PC-9 (cell line): ENCODE data around the gene ZFAND3. TPM values are rescaled to one million over a fixed set of nuclear protein-coding genes. Genes with fewer than 3 reads are reported as not detected.

Source experiments
- BruUV-seq: library from RNA; stranded (reverse); fragments of 400-500 nt; replicated peaks from 2 replicates; lab custom pipeline; 2021; lab: Mats Ljungman, UMichigan
- CTCF ChIA-PET: fragments of 300-600 bp; sonication (Branson Sonifier 250); formaldehyde crosslinking; loops from one replicate; lab custom pipeline; 2022; ENCODE audit warnings: antibody characterized with exemption; lab: Charles Lee
- POLR2A ChIA-PET: fragments of 300-600 bp; sonication (Branson Sonifier 250); formaldehyde crosslinking; loops from one replicate; lab custom pipeline; 2022; ENCODE audit warnings: antibody characterized with exemption; ENCODE audit not compliant: unreplicated experiment; lab: Charles Lee
- DNase-seq, 2 experiments: peaks; one replicate each; pipeline versions ENCODE4 v3.0.0 to v3.0.0-alpha.2; 2015 to 2022; ENCODE audit warnings: mixed read lengths in 1 of 2
- H2AFZ ChIP-seq: fragments of 200-600 bp; sonication (generic); 2 replicates; pipeline ENCODE4 v1.8.1; 2017; ENCODE audit warnings: antibody characterized with exemption
- H3F3A ChIP-seq: fragments of 200-600 bp; sonication (generic); 2 replicates; pipeline ENCODE4 v1.8.1; 2017; ENCODE audit warnings: antibody characterized with exemption, mild to moderate bottlenecking, low read depth; ENCODE audit not compliant: insufficient read depth
- H3K27ac ChIP-seq: fragments of 200-600 bp; sonication (generic); 2 replicates; pipeline ENCODE4 v1.6.1; 2016; ENCODE audit warnings: mixed run types
- H3K27me3 ChIP-seq: fragments of 200-600 bp; sonication (generic); 2 replicates; pipeline ENCODE4 v1.6.1; 2016; ENCODE audit warnings: low read depth, mixed run types; ENCODE audit not compliant: insufficient read depth
- H3K36me3 ChIP-seq: fragments of 200-600 bp; sonication (generic); 2 replicates; pipeline ENCODE4 v1.6.1; 2016; ENCODE audit warnings: low read depth, mixed run types
- H3K4me1 ChIP-seq: fragments of 200-600 bp; sonication (generic); replicated peaks from 2 replicates; pipeline ENCODE4 v1.6.1; 2016; ENCODE audit warnings: mixed run types; ENCODE audit not compliant: insufficient read depth
- H3K4me2 ChIP-seq: fragments of 200-600 bp; sonication (generic); 2 replicates; pipeline ENCODE4 v1.6.1; 2017; ENCODE audit warnings: mixed run types
- H3K4me3 ChIP-seq: fragments of 200-600 bp; sonication (generic); 2 replicates; pipeline ENCODE4 v1.6.1; 2016; ENCODE audit warnings: mixed run types
- H3K79me2 ChIP-seq: fragments of 200-600 bp; sonication (generic); 2 replicates; pipeline ENCODE4 v1.6.1; 2017; ENCODE audit warnings: low read depth, mixed run types
- H3K9me2 ChIP-seq: fragments of 200-600 bp; sonication (generic); 2 replicates; pipeline ENCODE4 v1.8.1; 2017; ENCODE audit warnings: mild to moderate bottlenecking; ENCODE audit not compliant: insufficient read depth
- H3K9me3 ChIP-seq: fragments of 200-600 bp; sonication (generic); 2 replicates; pipeline ENCODE4 v1.8.1; 2016; ENCODE audit warnings: low read depth; ENCODE audit not compliant: insufficient read depth
- H4K20me1 ChIP-seq: fragments of 200-600 bp; sonication (generic); 2 replicates; pipeline ENCODE4 v1.8.1; 2017; ENCODE audit not compliant: insufficient read depth
- EZH2 ChIP-seq: fragments of 200-600 bp; sonication (generic); IDR thresholded peaks from 2 replicates; pipeline ENCODE4 v1.8.0; 2017; ENCODE audit warnings: antibody characterized with exemption, low read depth
- intact Hi-C: fragments of 100-400 bp; cut with micrococcal nuclease; formaldehyde crosslinking; loops from one replicate; pipeline ENCODE4 v1.10.0; 2022; ENCODE audit not compliant: unreplicated experiment
- total RNA-seq: library from RNA; stranded (reverse); gene quantifications from 2 replicates; pipeline ENCODE4 v1.2.3, GENCODE V29; 2021
- TF ChIP-seq, protein P1 (sequence below): fragments of 200-600 bp; sonication (generic); conservative IDR thresholded peaks from 2 replicates; pipeline ENCODE4 v1.6.1; 2017; ENCODE audit warnings: mixed run types, antibody characterized with exemption, mild to moderate bottlenecking, moderate library complexity

The ZFAND3 gene
- total RNA-seq, 1 experiment from 2014 or later, result 46.8 TPM

DNA sequence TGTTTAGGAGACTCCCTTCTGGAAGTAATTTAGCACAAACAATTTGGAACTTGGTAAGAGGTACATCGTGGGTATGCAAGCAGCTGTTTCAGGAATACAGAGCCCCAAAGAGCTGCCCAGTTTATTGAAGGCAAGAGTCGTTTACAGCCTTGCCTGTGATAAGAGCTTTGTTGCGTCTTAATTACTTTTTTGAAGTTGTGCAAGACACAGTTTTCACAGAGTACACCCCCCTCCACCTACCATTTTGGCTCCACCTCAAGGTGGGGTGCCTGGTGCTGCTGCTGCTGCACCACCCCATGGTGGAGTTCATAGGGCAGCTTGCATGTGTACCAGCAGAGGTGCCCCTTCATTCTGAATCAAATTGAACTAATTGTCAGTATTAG lies 296.1 kb downstream of the ZFAND3 start:
- H3K79me2 ChIP-seq, result no peaks in the 10 kb centered on the region
- DNase-seq, result no peak
- H3F3A ChIP-seq, result 0 out of 2 replicates have a peak, but pooled peaks cover 7% of the 10 kb centered on the region
- TF ChIP-seq, protein P1, sequence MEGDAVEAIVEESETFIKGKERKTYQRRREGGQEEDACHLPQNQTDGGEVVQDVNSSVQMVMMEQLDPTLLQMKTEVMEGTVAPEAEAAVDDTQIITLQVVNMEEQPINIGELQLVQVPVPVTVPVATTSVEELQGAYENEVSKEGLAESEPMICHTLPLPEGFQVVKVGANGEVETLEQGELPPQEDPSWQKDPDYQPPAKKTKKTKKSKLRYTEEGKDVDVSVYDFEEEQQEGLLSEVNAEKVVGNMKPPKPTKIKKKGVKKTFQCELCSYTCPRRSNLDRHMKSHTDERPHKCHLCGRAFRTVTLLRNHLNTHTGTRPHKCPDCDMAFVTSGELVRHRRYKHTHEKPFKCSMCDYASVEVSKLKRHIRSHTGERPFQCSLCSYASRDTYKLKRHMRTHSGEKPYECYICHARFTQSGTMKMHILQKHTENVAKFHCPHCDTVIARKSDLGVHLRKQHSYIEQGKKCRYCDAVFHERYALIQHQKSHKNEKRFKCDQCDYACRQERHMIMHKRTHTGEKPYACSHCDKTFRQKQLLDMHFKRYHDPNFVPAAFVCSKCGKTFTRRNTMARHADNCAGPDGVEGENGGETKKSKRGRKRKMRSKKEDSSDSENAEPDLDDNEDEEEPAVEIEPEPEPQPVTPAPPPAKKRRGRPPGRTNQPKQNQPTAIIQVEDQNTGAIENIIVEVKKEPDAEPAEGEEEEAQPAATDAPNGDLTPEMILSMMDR, result no peak
- no peak for TF ChIP-seq EZH2
- H3K27me3 ChIP-seq, result no peaks in the 10 kb centered on the region
- no peak overlapping the region for H3K4me2 ChIP-seq
- H3K36me3 ChIP-seq, result no peaks in the 10 kb centered on the region
- intact Hi-C loops, result no loop called here
- ChIA-PET CTCF (no interaction called here), POLR2A (interaction anchor here (0.6 kb wide), 1 partner anchor 468 kb away, joined by 4 read pairs; no protein-coding TSS in a partner anchor)
- H2AFZ ChIP-seq, result no peak overlapping the region
- H3K27ac ChIP-seq, result no peak overlapping the region
- BruUV-seq, result no TSS peak
- no peaks in the 10 kb centered on the region for H3K4me1 ChIP-seq
- H4K20me1 ChIP-seq, result peaks cover 28% of the 10 kb centered on the region
- H3K9me3 ChIP-seq, result no peaks in the 10 kb centered on the region
- H3K4me3 ChIP-seq, result no peak overlapping the region
- no peaks in the 10 kb centered on the region for H3K9me2 ChIP-seq

DNA sequence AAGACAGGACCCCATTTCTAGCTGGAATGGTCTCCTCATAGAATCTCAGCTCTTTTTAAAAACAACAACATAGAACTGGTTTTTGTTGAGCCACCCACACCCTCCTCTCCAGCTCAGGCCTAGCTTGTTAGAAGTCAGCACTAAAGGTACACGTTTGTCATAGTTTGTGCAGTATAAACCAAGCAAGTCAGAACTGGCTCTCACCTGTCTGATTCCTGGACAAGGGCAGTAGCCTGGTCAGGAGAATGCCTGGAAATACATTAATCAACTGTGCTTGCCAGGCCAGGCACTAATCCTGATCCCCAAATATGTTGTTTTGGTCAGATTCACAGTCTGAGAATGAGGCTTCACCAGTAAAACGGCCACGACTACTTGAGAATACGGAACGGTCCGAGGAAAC lies 296.7 kb downstream of the ZFAND3 start:
- H3K27me3 ChIP-seq, result no peaks in the 10 kb centered on the region
- H4K20me1 ChIP-seq, result peaks cover 23% of the 10 kb centered on the region
- no peak for DNase-seq
- no peak overlapping the region for H3K4me2 ChIP-seq
- no peak overlapping the region for H3K4me3 ChIP-seq
- ChIA-PET CTCF (no interaction called here), POLR2A (no interaction called here)
- no peak overlapping the region for H3K27ac ChIP-seq
- no TSS peak for BruUV-seq
- H3K79me2 ChIP-seq, result no peaks in the 10 kb centered on the region
- intact Hi-C loops, result no loop called here
- H3F3A ChIP-seq, result 0 out of 2 replicates have a peak, but pooled peaks cover 7% of the 10 kb centered on the region
- H3K36me3 ChIP-seq, result no peaks in the 10 kb centered on the region
- H3K9me3 ChIP-seq, result no peaks in the 10 kb centered on the region
- no peak overlapping the region for H2AFZ ChIP-seq
- H3K4me1 ChIP-seq, result no peaks in the 10 kb centered on the region
- H3K9me2 ChIP-seq, result no peaks in the 10 kb centered on the region
- TF ChIP-seq, protein P1, result no peak
- TF ChIP-seq EZH2, result no peak

DNA sequence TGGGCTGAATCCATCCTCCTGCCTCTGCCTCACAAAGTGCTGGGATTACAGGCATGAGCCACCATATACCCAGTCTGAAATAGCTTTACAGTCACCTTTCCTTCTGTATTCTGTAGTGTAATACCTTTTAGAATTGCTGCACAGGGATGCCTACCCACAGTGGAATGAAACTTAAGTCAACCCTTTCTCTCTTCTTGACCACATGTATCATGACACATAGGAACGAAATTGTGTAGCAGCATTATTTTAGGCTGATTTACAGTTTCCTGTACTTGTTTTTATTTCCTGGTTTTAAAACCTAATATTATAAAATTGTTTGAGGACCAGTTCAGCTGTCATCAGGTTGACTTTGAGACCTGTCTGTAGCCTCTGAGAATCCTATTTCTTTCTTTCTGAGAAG lies 297.8 kb downstream of the ZFAND3 start:
- Histone ChIP-seq H3K79me2 (no peaks in the 10 kb centered on the region), H3K4me2 (no peak overlapping the region), H4K20me1 (peaks cover 22% of the 10 kb centered on the region), H2AFZ (no peak overlapping the region), H3K36me3 (no peaks in the 10 kb centered on the region), H3K4me1 (no peaks in the 10 kb centered on the region), H3K9me3 (no peaks in the 10 kb centered on the region), H3K27ac (no peak overlapping the region), H3F3A (0 out of 2 replicates have a peak, but pooled peaks cover 7% of the 10 kb centered on the region), H3K27me3 (no peaks in the 10 kb centered on the region), H3K4me3 (no peak overlapping the region), H3K9me2 (no peaks in the 10 kb centered on the region)
- ChIA-PET CTCF (no interaction called here), POLR2A (no interaction called here)
- TF ChIP-seq EZH2, result no peak
- TF ChIP-seq, protein P1, result no peak
- intact Hi-C loops, result no loop called here
- DNase-seq, result no peak
- BruUV-seq, result no TSS peak
